Activated T-helper 1 cell treated with anti-CD3 and anti-CD28 coated beads, Interleukin-12 subunit alpha, Interleukin-12 subunit beta, Interleukin-2, Interleukin-4 antibody, amounts not matched to agents 30 ng/mL and 10 ng/mL and 1 ng/mL, durations not matched to agents 14 hours and 24 hours and 36 hours (primary cell): ENCODE measurements around the gene GLDN. TPM values are rescaled to one million over a fixed set of nuclear protein-coding genes. Genes with fewer than 3 reads are reported as not detected.

Experiments
- total RNA-seq: library from RNA; stranded (reverse); gene quantifications from 2 replicates; pipeline ENCODE4 v1.2.3, GENCODE V29; 2022

GLDN gene
- total RNA-seq, 1 donor from 2014 or later: not detected

Other genes with a start within 250 kb of the GLDN start
- 0.20 and 0.49 TPM in 2 replicates for gene TNFAIP8L3, start 246.7 kb upstream of the GLDN start, total RNA-seq
- 0.23 and 0.24 TPM in 2 replicates for gene CYP19A1, start 3.1 kb upstream of the GLDN start, total RNA-seq